ENCODE results near the gene OR5K4.
"Not testable (repeated sequence)": the region's sequence is repeated elsewhere in the genome, so short reads cannot be mapped to it uniquely, and the experiment has no call there.

Gene OR5K4

DNA sequence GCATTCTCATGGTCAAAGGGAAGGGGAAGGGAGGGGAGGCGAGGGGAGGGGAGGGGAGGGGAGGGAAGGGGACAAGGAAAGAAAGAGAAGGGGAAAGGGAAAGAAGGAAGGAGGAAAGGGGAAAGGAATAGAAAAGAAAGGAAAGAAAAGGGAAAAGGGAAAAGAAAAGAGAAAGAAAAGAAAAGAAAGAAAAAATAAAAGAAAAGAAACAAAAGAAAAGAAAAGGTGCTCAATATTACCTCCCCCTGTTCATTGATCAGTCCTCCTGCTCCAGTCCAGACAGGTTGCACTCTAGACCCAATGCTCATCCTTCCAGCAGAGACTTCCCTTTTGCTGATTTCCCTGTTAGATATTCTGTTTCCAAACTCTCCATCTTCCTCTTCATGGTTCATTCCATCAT lies 18.8 kb downstream of the OR5K4 start:
- DNase-seq: no peak

DNA sequence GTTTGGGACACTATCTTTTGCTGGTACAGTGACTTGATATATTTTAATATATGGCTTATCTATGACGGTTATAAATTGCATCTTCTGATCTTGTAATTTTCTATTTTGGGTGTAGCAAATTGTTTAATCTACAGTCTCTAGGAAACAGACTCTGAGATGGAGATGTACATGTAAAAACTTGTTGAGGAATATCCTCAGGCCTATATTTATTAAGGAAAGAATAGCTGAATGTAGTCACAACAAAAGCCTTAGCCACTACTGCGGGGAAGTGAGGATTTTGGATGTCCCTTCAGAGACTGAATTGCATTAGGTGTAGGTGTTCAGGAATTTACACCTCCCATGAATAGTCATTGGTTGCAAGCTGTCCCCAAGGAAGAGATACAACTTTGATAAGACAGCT lies 23.0 kb downstream of the OR5K4 start:
- no peak for DNase-seq

DNA sequence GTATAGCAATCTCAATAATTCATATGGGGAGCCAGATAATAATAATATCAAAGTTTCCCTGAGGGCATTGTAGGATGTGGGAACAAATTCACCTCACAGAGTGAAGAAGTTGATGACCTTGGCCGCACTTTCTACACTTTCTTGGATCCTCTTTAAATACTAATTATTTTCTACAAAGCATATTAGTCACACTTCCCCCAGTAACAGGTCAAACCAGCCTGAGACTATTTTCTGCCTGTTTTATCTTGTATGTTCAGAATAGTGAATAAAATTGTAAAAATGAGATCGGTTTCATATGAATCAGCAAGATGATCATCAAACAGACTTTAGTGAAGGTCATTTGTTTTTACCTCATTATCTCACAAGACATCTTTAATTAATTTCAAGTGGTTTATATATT lies 34.5 kb downstream of the OR5K4 start:
- no peak for DNase-seq

DNA sequence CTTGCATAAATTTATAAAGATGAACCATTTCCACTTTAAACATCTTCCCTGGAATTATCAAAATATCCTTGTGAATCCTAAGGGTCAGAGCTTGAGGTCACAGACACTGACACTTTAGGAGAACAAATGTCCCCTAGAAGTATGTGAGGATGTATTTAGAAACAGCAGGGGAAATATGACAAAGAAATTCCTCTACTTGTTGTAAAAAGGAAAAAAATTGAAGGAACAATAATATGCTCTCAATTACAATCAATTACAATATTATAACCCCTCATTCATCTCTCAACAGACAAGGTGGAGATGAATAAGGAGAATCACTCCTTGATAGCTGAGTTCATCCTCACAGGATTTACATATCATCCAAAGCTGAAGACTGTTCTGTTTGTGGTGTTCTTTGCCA lies 36.7 kb downstream of the OR5K4 start, which contains the start of gene OR5K3:
OR5K3 (plus strand) TSS at position 301 of the 400 bp plus-strand sequence; CDS start at position 301, 0 bp downstream.
- no peak for DNase-seq

GRCh38 chr3:98395101-98395500 lies 41.4 kb downstream of the OR5K4 start:
- no peak for DNase-seq

DNA sequence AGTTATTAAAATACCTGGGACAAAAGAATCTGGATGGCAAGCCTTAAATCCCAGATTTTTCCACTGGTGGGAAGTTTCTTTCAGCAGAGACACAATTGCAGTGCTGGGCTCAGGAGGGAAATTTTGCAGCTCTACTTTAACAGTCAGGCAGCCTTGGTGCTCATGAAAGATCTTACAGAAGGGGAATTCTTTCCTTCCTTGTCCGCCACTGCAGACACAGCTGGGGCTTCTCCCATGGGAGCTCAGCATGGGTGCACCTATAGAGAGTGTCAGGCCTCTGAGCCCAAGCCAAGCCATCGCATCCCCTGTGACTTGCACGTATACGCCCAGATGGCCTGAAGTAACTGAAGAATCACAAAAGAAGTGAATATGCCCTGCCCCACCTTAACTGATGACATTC lies 42.8 kb downstream of the OR5K4 start:
- not testable (repeated sequence) for DNase-seq

GRCh38 chr3:98398513-98398912 lies 44.9 kb downstream of the OR5K4 start:
- no peak for DNase-seq

DNA sequence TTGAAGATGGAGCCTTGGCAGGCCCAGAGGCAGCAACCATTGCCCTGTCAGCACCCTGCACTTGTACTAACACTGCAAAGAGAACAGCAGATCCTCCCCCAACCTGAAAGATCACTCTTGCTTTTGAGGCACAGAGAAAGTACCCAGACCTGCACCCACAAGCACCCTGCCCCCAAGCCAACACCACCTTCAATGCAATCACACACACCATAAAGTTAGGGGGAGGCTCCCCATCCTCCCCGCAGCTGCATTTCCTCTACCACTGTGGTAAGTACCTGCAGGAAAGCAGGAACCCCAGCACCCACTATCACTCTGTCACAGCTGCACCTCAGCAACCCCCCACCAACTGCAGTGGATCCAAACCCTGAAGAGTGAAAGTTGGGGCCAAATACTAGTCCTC lies 48.9 kb downstream of the OR5K4 start:
- DNase-seq: no peak

DNA sequence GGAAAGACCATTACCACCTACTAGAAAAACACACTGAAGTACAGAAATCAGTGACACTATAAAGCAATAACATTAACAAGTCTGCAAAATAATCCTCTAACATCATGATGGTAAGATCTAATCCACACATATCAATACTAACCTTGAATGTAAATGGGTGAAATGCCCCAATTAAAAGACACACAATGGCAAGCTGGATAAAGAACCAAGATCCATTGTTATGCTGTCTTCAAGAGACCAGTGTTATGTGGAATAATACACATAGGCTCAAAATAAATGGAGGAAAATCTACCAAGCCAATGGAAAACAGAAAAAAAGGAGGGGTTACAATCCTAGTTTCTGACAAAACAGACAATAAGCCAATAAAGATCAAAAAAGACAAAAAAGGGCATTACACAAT lies 50.4 kb downstream of the OR5K4 start:
- no peak for DNase-seq

Data from NCI-H2029 (cell line).